Endothelial cell (in vitro differentiated cells): ENCODE data around the gene MYOF. TPM values are rescaled to one million over a fixed set of nuclear protein-coding genes. Genes with fewer than 3 reads are reported as not detected.

Source experiments
- DNase-seq: peaks from one replicate; pipeline ENCODE4 v3.0.0; 2021; ENCODE audit warnings: low spot score
- H3K27ac Mint-ChIP-seq: one replicate; pipeline ENCODE4 v1.8.0; 2021; ENCODE audit warnings: mixed read lengths, inconsistent platforms; ENCODE audit not compliant: unreplicated experiment
- H3K27me3 Mint-ChIP-seq: one replicate; pipeline ENCODE4 v1.8.0; 2021; ENCODE audit warnings: mild to moderate bottlenecking, moderate library complexity, mixed read lengths, inconsistent platforms; ENCODE audit not compliant: unreplicated experiment
- H3K36me3 Mint-ChIP-seq: one replicate; pipeline ENCODE4 v1.8.0; 2021; ENCODE audit warnings: mild to moderate bottlenecking, low read depth, mixed read lengths, inconsistent platforms; ENCODE audit not compliant: unreplicated experiment
- H3K4me1 Mint-ChIP-seq: one replicate; pipeline ENCODE4 v1.8.0; 2021; ENCODE audit warnings: mild to moderate bottlenecking, mixed read lengths, inconsistent platforms; ENCODE audit not compliant: unreplicated experiment
- H3K4me3 Mint-ChIP-seq: one replicate; pipeline ENCODE4 v1.8.0; 2021; ENCODE audit warnings: mild to moderate bottlenecking, mixed read lengths, inconsistent platforms; ENCODE audit not compliant: unreplicated experiment
- H3K9me3 Mint-ChIP-seq: one replicate; pipeline ENCODE4 v1.8.0; 2021; ENCODE audit warnings: mixed read lengths, inconsistent platforms; ENCODE audit not compliant: unreplicated experiment
- CTCF ChIP-seq: fragments of 200-600 bp; sonication (generic); IDR thresholded peaks from one replicate; pipeline ENCODE4 v1.5.0; 2021; ENCODE audit warnings: antibody characterized with exemption; ENCODE audit not compliant: unreplicated experiment
- total RNA-seq: library from RNA; stranded (reverse); fragmentation: NEBNext Ultra II Directional; extraction: Animal tissue kit (Norgen Biotek cat#: 25700); gene quantifications from one replicate; pipeline ENCODE4 v1.2.1, GENCODE V29; 2021; ENCODE audit not compliant: unreplicated experiment

MYOF gene
- total RNA-seq, 1 donor from 2014 or later: 12.4 TPM

GRCh38 chr10:93378039-93378438 lies 104.1 kb downstream of the MYOF start:
- DNase-seq: no peak
- H3K27ac Mint-ChIP-seq: no peak overlapping the region
- H3K36me3 Mint-ChIP-seq: peaks cover 5% of the 10 kb centered on the region
- no peak overlapping the region for H3K4me3 Mint-ChIP-seq
- peaks cover 20% of the 10 kb centered on the region for H3K4me1 Mint-ChIP-seq
- TF ChIP-seq CTCF: no peak
- no peaks in the 10 kb centered on the region for H3K9me3 Mint-ChIP-seq
- H3K27me3 Mint-ChIP-seq: no peaks in the 10 kb centered on the region

GRCh38 chr10:93376372-93377293 lies 105.5 kb downstream of the MYOF start:
- Mint-ChIP-seq H3K9me3 (no peaks in the 10 kb centered on the region), H3K27me3 (no peaks in the 10 kb centered on the region), H3K4me3 (no peak overlapping the region), H3K4me1 (peaks cover 20% of the 10 kb centered on the region), H3K27ac (no peak overlapping the region), H3K36me3 (peaks cover 5% of the 10 kb centered on the region)
- DNase-seq: peak; percentile 66
- peak; percentile 96 for TF ChIP-seq CTCF

- Mint-ChIP-seq H3K4me1 (no peaks in the 10 kb centered on the region), H3K36me3 (peaks cover 5% of the 10 kb centered on the region), H3K27me3 (no peaks in the 10 kb centered on the region), H3K4me3 (no peak overlapping the region), H3K27ac (no peak overlapping the region), H3K9me3 (no peaks in the 10 kb centered on the region)
- no peak for TF ChIP-seq CTCF
- no peak for DNase-seq
These were observed 111.2 kb downstream of the MYOF start for GRCh38 chr10:93370961-93371360.

- H3K27ac Mint-ChIP-seq: no peak overlapping the region
- peaks cover 3% of the 10 kb centered on the region for H3K4me1 Mint-ChIP-seq
- H3K4me3 Mint-ChIP-seq: no peak overlapping the region
- no peak for DNase-seq
- peaks cover 4% of the 10 kb centered on the region for H3K36me3 Mint-ChIP-seq
- no peaks in the 10 kb centered on the region for H3K9me3 Mint-ChIP-seq
- no peak for TF ChIP-seq CTCF
- H3K27me3 Mint-ChIP-seq: peaks cover 2% of the 10 kb centered on the region
These were observed 112.5 kb downstream of the MYOF start for GRCh38 chr10:93369588-93370164.

GRCh38 chr10:93368210-93368609 lies 113.9 kb downstream of the MYOF start:
- Mint-ChIP-seq H3K4me3 (no peak overlapping the region), H3K27ac (no peak overlapping the region), H3K9me3 (no peaks in the 10 kb centered on the region), H3K27me3 (peaks cover 2% of the 10 kb centered on the region), H3K4me1 (peaks cover 3% of the 10 kb centered on the region), H3K36me3 (no peaks in the 10 kb centered on the region)
- no peak for DNase-seq
- no peak for TF ChIP-seq CTCF
